ENCODE measurements around the gene PTRH2.
"Not testable (repeated sequence)": the region's sequence is repeated elsewhere in the genome, so short reads cannot be mapped to it uniquely, and the experiment has no call there.

Gene PTRH2

GRCh38 chr17:59669411-59669810, 37.8 kb downstream of the PTRH2 start:
- no peak for DNase-seq (ENCODE audit: low spot score)

GRCh38 chr17:59668816-59669215, 38.4 kb downstream of the PTRH2 start:
- DNase-seq (ENCODE audit: low spot score): no peak

GRCh38 chr17:59666235-59666634, 41.0 kb downstream of the PTRH2 start:
- DNase-seq (ENCODE audit: low spot score): no peak

GRCh38 chr17:59656624-59657023, 50.6 kb downstream of the PTRH2 start:
- DNase-seq (ENCODE audit: low spot score): not testable (repeated sequence)

GRCh38 chr17:59652119-59652518, 55.1 kb downstream of the PTRH2 start:
- DNase-seq (ENCODE audit: low spot score): no peak

GRCh38 chr17:59651346-59651745, 55.9 kb downstream of the PTRH2 start:
- no peak for DNase-seq (ENCODE audit: low spot score)

- DNase-seq (ENCODE audit: low spot score): no peak
Observed at GRCh38 chr17:59650642-59651041, 56.6 kb downstream of the PTRH2 start.

GRCh38 chr17:59649886-59650285, 57.3 kb downstream of the PTRH2 start:
- DNase-seq (ENCODE audit: low spot score): no peak

Measured in hematopoietic multipotent progenitor cell treated with erythropoietin and hydrocortisone succinate and interleukin-3 and kit ligand, for 15 days (in vitro differentiated cells).